ENCODE measurements around the gene RYR3. TPM values are rescaled to one million over a fixed set of nuclear protein-coding genes. Genes with fewer than 3 reads are reported as not detected.

RYR3 gene
- total RNA-seq, 4 donors from 2014 or later: 0.38 to 1.8 (median 1.2) TPM

DNA sequence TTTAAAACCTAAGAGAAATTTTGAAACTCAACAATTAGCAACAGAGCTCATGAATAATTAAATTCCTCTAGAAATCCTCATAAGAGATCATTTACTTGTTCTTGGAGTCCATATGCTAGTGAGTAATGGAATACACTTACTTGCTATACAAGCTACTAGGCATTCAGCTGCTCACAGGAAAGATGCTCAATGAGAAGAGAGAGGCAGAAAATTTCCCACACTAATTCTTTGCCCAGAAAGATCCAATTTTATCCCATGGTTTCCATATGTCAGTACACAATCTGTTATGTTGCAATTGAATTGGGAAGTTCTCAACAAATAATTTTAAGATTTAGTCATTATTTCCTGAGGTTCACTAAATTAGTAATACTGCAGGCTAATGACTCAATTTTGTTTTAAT is 310.4 kb downstream of the RYR3 start:
- no peak overlapping the region for H3K4me3 ChIP-seq (ENCODE audit: low read depth, poor library complexity, severe bottlenecking)
- no peak for TF ChIP-seq POLR2A (IDR thresholded peaks at IDR 0.05)
- TF ChIP-seq, protein P1, sequence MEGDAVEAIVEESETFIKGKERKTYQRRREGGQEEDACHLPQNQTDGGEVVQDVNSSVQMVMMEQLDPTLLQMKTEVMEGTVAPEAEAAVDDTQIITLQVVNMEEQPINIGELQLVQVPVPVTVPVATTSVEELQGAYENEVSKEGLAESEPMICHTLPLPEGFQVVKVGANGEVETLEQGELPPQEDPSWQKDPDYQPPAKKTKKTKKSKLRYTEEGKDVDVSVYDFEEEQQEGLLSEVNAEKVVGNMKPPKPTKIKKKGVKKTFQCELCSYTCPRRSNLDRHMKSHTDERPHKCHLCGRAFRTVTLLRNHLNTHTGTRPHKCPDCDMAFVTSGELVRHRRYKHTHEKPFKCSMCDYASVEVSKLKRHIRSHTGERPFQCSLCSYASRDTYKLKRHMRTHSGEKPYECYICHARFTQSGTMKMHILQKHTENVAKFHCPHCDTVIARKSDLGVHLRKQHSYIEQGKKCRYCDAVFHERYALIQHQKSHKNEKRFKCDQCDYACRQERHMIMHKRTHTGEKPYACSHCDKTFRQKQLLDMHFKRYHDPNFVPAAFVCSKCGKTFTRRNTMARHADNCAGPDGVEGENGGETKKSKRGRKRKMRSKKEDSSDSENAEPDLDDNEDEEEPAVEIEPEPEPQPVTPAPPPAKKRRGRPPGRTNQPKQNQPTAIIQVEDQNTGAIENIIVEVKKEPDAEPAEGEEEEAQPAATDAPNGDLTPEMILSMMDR (IDR thresholded peaks at IDR 0.05): no peak
- intact Hi-C loops (cut with DNase I; ENCODE audit: low total_unique reads): no loop called here
- DNase-seq (ENCODE audit: low spot score in 2 of 2): no peak

DNA sequence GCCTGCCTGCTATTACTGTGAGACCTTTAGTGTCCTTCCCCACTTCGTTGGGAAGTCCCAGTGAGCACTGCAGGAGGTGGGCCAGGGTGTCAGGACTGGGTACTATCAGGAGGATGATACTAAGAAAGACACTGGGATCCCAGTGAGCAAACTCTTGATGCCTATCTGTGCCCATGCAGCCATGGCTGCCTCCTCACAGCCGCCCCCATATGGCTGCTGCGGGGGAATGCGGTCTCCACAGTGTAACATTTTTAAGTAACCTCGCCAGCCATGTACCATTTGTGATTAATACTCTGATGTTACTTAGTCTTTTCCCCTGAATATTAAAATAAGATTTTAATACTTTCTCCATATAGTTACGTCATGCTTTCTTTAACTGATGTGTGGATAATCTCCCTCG is 312.2 kb downstream of the RYR3 start:
- DNase-seq (ENCODE audit: low spot score in 2 of 2): no peak
- no peak overlapping the region for H3K4me3 ChIP-seq (ENCODE audit: low read depth, poor library complexity, severe bottlenecking)
- intact Hi-C loops (cut with DNase I; ENCODE audit: low total_unique reads): no loop called here
- TF ChIP-seq, protein P1 (IDR thresholded peaks at IDR 0.05): no peak
- no peak for TF ChIP-seq POLR2A (IDR thresholded peaks at IDR 0.05)
- 91 to 94% methylated on average over 7 of the region's 7 CpGs for WGBS, 2 donors

DNA sequence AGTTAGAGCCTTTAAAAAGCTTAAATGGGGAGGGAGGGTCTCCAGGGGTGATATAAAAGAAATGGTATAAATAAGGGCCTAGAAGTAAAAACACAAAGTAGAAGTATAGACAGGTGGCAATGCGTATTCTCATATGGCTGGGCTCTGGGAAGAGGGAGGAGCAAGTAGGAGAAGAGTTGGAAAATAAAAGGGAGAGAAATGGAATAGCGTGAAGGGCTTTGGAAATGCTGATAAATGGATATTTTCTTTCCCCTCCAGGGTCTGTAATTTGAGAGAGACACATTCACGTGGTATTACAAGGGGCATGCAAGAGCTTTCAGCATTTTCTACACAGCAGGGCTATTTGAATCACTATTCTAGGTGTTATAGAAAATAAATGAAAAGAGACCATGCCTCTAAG is 313.7 kb downstream of the RYR3 start:
- TF ChIP-seq POLR2A (IDR thresholded peaks at IDR 0.05): no peak
- TF ChIP-seq, protein P1 (IDR thresholded peaks at IDR 0.05): no peak
- 55 to 56% methylated on average over 3 of the region's 3 CpGs for WGBS, 2 donors
- intact Hi-C loops (cut with DNase I; ENCODE audit: low total_unique reads): no loop called here
- DNase-seq (ENCODE audit: low spot score in 2 of 2): no peak
- no peak overlapping the region for H3K4me3 ChIP-seq (ENCODE audit: low read depth, poor library complexity, severe bottlenecking)

GRCh38 chr15:33629647-33630046 is 318.9 kb downstream of the RYR3 start:
- no peak overlapping the region for H3K4me3 ChIP-seq (ENCODE audit: low read depth, poor library complexity, severe bottlenecking)
- intact Hi-C loops (cut with DNase I; ENCODE audit: low total_unique reads): no loop called here
- TF ChIP-seq, protein P1 (IDR thresholded peaks at IDR 0.05): no peak
- TF ChIP-seq POLR2A (IDR thresholded peaks at IDR 0.05): no peak
- no peak for DNase-seq (ENCODE audit: low spot score in 2 of 2)
- 54 to 56% methylated on average over 4 of the region's 4 CpGs for whole genome bisulfite sequencing, 2 donors

DNA sequence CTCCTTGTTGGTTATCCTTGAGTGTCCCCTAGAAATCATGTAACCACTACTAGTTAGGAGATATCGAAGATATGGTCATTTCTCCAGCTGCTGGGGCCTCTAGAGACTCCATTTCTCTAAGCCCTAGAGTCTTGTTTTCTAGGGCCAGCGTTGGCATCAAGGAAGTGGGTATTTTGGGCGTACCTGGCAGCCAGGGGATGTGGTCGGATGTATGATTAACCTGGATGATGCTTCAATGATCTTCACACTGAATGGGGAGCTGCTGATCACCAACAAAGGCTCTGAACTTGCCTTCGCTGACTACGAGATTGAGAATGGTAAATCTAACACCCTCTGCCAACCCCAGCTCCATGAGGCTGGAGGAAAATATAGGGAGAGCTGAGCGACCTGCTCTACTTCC is 325.5 kb downstream of the RYR3 start:
- DNase-seq (ENCODE audit: low spot score in 2 of 2): no peak
- intact Hi-C loops (cut with DNase I; ENCODE audit: low total_unique reads): loop anchor here (5.0 kb wide), 1 partner anchor 679 kb away; no protein-coding TSS in a partner anchor
- 89 to 91% methylated on average over 7 of the region's 7 CpGs for WGBS, 2 donors
- no peak for TF ChIP-seq POLR2A (IDR thresholded peaks at IDR 0.05)
- TF ChIP-seq, protein P1 (IDR thresholded peaks at IDR 0.05): no peak
- H3K4me3 ChIP-seq (ENCODE audit: low read depth, poor library complexity, severe bottlenecking): no peak overlapping the region

DNA sequence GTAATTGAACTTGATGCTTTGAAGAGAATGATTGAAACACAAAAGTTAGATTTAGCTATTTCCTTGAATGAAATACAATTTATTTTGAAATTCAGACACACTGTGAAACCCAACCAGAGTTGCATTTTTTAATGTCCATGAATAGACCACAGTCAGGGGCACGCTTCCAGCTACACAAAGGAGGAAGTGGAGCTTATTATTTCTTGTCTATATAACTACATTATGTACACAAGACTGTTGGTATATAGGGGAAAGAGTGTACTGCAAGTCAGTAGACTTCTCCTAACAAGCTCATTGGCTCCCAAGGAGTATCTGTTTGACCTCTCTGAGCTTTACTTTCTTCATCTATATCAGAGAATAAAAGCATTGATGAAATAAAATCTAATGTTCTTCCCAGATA is 326.2 kb downstream of the RYR3 start:
- DNase-seq (ENCODE audit: low spot score in 2 of 2): no peak
- intact Hi-C loops (cut with DNase I; ENCODE audit: low total_unique reads): loop anchor here (5.0 kb wide), 1 partner anchor 680 kb away; no protein-coding TSS in a partner anchor
- 69 to 81% methylated on average over 1 of the region's 1 CpG for WGBS, 2 donors
- no peak overlapping the region for H3K4me3 ChIP-seq (ENCODE audit: low read depth, poor library complexity, severe bottlenecking)
- TF ChIP-seq, protein P1 (IDR thresholded peaks at IDR 0.05): no peak
- TF ChIP-seq POLR2A (IDR thresholded peaks at IDR 0.05): no peak

Data from lower leg skin (tissue), 4 donors.